HG03571 (cell line): Measurements from ENCODE around the gene RPS6KA1.
"Not testable (repeated sequence)": the region's sequence is repeated elsewhere in the genome, so short reads cannot be mapped to it uniquely, and the experiment has no call there.

Experiments used
- ATAC-seq: cut with Tn5 transposase; IDR thresholded peaks from one replicate; pipeline ENCODE4 v1.9.1; 2021; ENCODE audit not compliant: unreplicated experiment

Gene RPS6KA1

DNA sequence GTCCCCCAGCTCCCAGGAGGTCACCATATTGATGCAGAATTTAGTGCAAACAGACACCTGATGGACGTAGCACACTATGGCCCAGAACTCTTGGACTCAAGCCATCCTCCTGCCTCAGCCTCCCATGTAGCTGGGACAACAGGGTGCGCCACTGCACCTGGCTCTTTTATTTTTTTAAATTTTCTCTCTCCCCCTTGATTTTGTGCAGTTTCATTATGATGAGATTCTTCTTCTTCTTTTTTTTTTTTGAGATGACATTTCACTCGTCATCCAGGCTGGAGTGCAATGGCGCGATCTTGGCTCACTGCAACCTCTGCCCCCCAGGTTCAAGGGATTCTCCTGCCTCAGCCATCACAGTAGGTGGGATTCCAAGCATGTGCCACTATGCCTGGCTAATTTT, 63.8 kb downstream of the RPS6KA1 start:
- ATAC-seq: no peak

GRCh38 chr1:26594593-26594992, 65.0 kb downstream of the RPS6KA1 start:
- not testable (repeated sequence) for ATAC-seq

DNA sequence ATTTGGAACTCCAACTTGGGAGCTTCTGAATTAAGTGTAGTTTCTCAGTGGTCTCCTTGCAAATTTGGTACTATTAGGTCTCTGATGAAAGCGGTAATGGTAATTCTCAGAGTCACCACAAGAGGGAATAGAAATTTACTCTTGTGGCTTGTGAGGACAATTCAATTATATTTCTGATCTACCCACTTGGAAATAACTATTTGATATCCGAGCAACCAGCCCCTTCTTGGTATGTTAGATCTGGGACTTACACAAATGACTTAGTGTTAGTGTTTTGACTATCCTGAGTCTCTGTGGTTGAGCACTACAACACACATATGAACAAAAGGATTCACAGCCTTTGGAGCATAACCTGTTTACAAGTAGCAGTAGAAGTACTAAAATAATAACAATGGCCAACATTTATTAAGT, 68.1 kb downstream of the RPS6KA1 start:
- no peak for ATAC-seq

DNA sequence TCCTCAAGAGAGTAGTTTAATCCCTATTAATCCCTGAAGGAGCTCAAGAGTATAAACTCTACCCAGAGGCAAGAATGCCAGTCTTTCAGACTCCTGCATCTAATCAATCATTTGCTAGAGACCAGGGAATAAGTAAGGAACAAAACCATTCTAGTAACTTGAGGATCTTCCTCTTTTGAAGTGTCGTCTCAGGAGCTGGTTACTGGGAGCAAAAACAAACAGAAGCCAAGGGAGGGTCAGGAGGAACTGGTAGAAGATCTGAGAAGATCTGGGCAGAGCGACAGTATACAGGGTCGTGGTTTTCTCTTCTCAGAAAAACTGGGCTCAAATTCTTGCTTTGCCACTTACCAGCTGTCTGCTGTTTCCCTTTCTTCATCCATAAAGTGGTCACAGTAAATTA, 69.3 kb downstream of the RPS6KA1 start:
- ATAC-seq: no peak

GRCh38 chr1:26602378-26602959, 72.9 kb downstream of the RPS6KA1 start:
- ATAC-seq: no peak

- no peak for ATAC-seq
Observed at GRCh38 chr1:26603856-26604255, 74.3 kb downstream of the RPS6KA1 start.

DNA sequence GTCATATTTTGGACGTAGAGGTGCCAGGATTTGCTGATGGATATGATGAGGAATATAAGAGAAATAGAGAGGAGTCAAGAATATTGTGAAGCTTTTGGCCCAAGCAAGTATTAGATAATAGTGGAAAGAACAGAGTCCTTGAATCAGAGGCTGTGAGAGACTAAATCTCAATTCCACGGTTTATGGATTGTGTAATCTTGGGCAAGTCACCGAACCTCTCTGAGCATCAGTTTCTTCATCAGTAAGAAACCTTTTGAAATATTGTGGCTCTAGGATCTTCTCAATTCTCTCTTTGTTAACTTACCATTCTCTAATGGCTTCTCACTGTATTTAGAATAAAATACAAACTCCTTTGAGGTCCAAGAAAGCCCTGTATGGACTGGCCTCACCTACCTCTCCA, 77.6 kb downstream of the RPS6KA1 start:
- ATAC-seq: no peak

DNA sequence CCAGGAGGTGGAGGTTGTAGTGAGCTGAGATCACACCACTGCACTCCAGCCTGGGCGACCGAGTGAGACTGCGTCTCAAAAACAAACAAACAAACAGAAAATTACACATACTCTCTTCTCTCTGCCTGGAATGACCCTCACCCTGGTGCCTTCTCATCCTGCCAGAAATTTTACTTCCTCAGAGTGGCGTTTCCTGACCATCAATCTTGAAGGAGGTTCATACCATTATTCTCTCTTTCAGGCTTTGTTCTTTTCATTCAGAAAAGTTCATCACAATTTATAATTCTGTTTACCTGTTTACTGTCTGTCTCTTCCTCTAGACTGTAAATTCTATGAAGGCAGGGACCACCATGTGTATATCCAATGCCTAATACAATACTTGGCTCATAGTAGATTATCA, 79.3 kb downstream of the RPS6KA1 start:
- ATAC-seq: no peak

DNA sequence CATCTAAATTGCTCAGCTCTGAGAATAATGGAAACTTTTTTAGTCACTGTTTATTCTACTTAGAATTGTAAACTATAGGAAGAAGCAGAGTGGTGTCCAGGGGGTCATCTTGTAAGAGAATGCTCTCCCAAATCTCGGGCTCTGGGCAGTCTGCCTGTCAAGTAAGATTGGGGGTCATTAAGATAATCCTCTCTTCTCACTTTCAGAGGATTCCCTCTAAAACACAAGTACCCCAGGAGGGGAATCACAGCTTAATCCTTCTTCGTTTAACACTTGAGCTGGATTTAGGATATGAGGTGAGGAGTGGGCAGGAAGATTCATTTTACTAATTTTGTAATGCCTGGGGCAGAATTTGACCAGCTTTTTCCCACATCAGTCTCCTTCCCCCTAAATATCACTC, 81.2 kb downstream of the RPS6KA1 start:
- no peak for ATAC-seq

GRCh38 chr1:26612627-26613026, 83.1 kb downstream of the RPS6KA1 start:
- ATAC-seq: not testable (repeated sequence)

DNA sequence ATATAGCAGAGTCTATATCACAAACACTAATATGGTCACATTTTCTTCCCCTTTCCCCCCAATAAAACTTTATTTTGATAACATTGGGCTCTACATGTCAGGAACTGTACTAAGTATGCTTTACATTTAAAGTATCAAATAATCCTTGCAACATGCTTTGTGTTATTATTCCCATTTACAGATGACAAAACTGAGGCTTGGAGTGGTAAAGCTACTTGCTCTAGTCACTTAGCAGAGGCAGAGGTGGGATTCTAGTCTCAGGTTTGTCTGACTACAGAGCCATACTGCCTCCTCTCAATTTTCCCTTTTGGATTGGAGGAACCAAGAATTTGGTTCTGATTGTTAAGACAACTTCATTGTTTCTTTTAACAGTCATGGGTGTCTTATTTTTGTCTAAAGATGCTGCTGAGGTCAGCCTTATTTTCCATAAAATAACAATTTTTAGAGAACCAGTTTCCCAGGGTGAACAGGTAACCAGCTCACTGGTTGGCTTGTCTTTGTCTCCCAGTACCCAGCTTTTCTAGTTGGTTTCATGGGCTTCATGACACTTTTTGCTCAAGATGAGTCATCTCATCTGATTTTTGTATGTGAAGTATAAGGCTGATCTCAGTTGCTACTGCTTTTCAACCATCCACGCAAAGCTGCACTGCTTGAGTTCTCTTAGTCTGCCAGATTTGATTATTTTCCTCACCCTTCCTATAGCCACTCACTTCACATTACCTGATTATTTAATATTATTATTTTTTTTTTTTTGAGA, 85.3 kb downstream of the RPS6KA1 start:
- ATAC-seq: no peak

- no peak for ATAC-seq
Observed at GRCh38 chr1:26616881-26617280, 87.3 kb downstream of the RPS6KA1 start.

DNA sequence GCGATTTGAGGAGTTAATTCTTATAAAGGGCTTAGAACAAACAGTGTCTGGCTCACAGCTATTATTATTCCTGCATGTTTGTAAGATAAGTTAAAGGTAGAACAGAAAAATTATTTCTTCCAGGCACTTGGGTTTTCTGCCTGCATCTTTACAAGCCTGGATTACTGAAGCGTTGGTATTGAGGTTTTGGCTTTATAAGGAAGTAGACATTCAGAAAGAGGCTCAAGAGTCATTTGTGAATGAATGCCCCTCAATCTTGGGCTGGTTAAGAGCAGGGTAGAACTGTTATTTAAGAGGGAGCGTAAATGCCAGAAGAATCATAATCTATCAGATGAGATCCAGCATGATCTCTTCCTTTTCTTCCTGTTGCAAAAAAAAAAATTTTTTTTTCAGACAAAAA, 89.0 kb downstream of the RPS6KA1 start:
- ATAC-seq: no peak
